ENCODE results near the gene TRPM3.
A peak's percentile ranks its signal among the peaks of the same experiment; 100 is the strongest.

TRPM3 gene

DNA sequence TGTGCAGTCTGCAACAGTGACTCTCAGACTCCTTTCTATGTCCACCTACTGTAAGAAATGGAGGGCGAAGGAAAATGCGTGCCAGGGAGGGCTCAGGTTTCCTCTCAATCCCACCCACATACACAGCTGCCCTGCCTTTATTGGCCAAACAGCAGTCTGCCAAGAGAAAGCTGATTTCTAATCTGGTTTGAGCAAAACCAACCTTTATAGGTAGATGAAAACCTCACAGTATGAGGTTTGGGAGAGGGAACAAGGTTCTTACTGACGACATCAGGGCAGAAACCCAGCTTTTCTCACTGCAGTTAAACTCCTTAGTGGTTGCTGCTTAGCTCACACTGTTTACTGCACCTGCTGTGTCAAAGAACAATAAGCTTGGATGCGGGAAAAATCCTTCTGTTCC is 554.7 kb downstream of the TRPM3 start:
- Histone ChIP-seq H3K9ac (ENCODE audit: low read length) (no peak overlapping the region), H3K4me3 (ENCODE audit: low read length) (no peak overlapping the region), H3K4me1 (ENCODE audit: control insufficient read depth, insufficient read depth, low read length) (peaks cover 9% of the 10 kb centered on the region), H3K36me3 (ENCODE audit: control insufficient read depth, insufficient read depth, low read length) (no peaks in the 10 kb centered on the region), H3K27ac (ENCODE audit: low read depth, low read length) (no peak overlapping the region), H3K27me3 (ENCODE audit: control insufficient read depth, insufficient read depth, low read length) (no peaks in the 10 kb centered on the region)

DNA sequence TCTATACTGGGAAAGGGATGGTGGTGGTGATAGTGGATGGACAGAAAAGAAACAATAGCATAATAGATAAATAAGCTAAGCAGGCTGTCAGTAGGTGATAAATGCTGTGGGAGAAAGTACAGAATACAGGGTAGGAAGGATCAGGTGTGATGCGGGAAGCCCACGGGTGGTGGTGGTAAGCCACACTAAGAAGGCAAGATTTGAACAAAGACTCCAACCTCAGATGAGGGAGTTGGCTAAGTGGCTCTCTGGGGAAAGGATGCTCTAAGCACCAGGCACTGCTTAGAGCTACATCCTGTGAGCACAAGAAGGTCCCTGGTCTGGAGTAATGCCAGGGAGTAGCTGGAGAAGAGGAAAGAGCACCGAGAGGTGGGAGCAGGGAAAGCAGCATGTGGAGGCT is 555.4 kb downstream of the TRPM3 start:
- no peaks in the 10 kb centered on the region for H3K36me3 ChIP-seq (ENCODE audit: control insufficient read depth, insufficient read depth, low read length)
- H3K27ac ChIP-seq (ENCODE audit: low read depth, low read length), result no peak overlapping the region
- no peaks in the 10 kb centered on the region for H3K27me3 ChIP-seq (ENCODE audit: control insufficient read depth, insufficient read depth, low read length)
- H3K4me1 ChIP-seq (ENCODE audit: control insufficient read depth, insufficient read depth, low read length), result peaks cover 9% of the 10 kb centered on the region
- no peak overlapping the region for H3K4me3 ChIP-seq (ENCODE audit: low read length)
- no peak overlapping the region for H3K9ac ChIP-seq (ENCODE audit: low read length)

DNA sequence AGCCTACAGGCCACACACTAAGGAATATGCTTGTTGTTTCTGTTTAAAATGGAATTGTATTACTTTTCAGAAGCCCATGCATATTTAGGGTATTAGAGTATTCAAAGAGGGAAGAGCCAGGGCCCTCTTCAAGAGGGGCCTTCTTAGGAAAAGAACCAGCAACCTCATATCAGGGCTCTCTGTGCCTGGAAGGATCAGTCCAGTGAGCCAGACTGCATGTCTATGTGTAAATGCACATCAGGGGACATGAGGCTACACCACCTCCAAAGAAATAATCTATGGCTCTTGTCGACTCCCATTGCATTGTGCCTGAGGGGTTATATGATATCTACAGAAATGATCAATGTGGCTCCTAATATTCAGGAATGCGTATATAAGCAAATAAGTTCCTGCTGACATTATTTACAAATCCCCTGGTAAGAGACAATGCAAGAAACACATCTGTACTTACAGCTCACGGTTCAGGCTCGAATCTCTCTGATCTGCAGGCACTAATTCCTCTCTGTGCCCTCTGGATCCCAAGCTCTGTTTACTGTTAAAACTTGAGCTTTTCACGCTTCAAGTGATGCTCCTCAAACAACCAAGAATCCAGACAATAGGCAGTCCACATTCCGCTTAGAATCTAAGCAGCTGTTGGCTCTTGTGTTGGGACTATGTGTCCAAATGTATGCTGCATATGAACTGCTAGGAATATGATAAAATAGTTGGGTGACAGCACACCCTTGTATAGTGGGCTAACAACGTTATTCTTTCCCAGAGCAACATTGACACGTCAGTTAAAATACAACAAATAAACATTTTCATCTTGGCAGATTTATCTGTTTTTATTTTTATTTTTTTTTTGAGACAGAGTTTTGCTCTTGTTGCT is 556.7 kb downstream of the TRPM3 start:
- H3K4me1 ChIP-seq (ENCODE audit: control insufficient read depth, insufficient read depth, low read length), result peaks cover 9% of the 10 kb centered on the region
- H3K27ac ChIP-seq (ENCODE audit: low read depth, low read length), result no peak overlapping the region

DNA sequence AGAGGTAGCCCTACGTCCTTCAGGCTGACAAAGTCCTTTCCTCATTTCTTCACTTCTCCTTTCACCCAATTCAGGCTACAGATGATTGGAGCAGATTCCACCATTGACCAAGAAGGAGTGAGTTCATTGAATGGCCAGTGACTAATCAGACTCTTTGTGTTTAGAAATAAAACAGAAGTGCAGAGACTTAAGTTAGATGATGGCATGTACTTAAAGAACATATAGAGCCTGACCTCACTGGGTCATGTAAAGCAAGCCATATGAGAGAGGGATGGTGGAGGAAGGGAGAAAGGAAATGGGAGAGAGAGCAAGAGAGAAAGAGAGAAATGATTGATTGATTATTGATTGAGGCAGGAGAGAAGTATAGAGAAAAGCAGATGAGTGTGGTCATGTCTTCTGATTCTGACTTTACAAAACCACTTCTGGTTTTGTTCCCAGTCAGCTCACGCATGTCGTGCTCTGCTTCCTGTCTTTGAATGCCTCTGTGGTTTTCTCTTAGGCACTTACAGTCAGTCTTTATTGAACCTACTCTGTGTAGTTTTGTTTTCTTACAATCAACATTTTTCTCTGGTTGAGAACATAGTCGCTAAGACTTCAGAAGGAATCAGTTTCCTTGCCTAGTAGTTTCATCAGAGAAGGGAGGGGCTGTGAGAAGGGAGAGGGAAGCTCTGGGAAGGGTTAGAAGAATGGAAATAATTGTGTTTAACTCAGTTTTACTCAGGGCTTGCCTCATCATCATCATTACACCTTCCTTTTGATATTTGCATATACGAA is 557.8 kb downstream of the TRPM3 start:
- Histone ChIP-seq H3K9ac (ENCODE audit: low read length) (no peak overlapping the region), H3K4me1 (ENCODE audit: control insufficient read depth, insufficient read depth, low read length) (peaks cover 2% of the 10 kb centered on the region), H3K27ac (ENCODE audit: low read depth, low read length) (no peak overlapping the region), H3K4me3 (ENCODE audit: low read length) (no peak overlapping the region), H3K36me3 (ENCODE audit: control insufficient read depth, insufficient read depth, low read length) (no peaks in the 10 kb centered on the region), H3K27me3 (ENCODE audit: control insufficient read depth, insufficient read depth, low read length) (no peaks in the 10 kb centered on the region)

More for the DNA sequence above, 556.7 kb downstream of the TRPM3 start:
- Histone ChIP-seq H3K27me3 (ENCODE audit: control insufficient read depth, insufficient read depth, low read length) (no peaks in the 10 kb centered on the region), H3K4me3 (ENCODE audit: low read length) (no peak overlapping the region), H3K9ac (ENCODE audit: low read length) (no peak overlapping the region), H3K36me3 (ENCODE audit: control insufficient read depth, insufficient read depth, low read length) (no peaks in the 10 kb centered on the region)

DNA sequence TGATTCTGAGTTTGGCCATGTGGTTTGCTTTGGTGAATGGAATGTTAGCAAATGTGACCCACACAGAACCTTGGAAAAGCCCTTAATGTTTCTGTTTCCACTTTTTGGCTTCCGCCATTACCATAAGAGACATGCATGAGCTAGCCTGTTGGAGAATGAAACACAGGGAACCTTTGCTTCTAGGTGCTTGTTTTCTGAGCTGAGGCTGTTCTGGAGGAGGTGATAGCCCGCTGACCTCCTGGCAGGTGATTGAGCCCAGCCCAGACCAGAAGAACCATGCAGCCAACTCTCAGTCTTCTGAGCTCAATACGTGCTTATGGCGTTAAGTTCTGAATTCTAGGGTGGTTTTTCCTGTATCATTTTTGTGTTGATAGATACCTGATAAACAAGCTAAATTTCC is 558.4 kb downstream of the TRPM3 start:
- no peaks in the 10 kb centered on the region for H3K4me1 ChIP-seq (ENCODE audit: control insufficient read depth, insufficient read depth, low read length)
- H3K36me3 ChIP-seq (ENCODE audit: control insufficient read depth, insufficient read depth, low read length), result no peaks in the 10 kb centered on the region
- no peaks in the 10 kb centered on the region for H3K27me3 ChIP-seq (ENCODE audit: control insufficient read depth, insufficient read depth, low read length)
- no peak overlapping the region for H3K9ac ChIP-seq (ENCODE audit: low read length)
- no peak overlapping the region for H3K27ac ChIP-seq (ENCODE audit: low read depth, low read length)
- H3K4me3 ChIP-seq (ENCODE audit: low read length), result no peak overlapping the region

DNA sequence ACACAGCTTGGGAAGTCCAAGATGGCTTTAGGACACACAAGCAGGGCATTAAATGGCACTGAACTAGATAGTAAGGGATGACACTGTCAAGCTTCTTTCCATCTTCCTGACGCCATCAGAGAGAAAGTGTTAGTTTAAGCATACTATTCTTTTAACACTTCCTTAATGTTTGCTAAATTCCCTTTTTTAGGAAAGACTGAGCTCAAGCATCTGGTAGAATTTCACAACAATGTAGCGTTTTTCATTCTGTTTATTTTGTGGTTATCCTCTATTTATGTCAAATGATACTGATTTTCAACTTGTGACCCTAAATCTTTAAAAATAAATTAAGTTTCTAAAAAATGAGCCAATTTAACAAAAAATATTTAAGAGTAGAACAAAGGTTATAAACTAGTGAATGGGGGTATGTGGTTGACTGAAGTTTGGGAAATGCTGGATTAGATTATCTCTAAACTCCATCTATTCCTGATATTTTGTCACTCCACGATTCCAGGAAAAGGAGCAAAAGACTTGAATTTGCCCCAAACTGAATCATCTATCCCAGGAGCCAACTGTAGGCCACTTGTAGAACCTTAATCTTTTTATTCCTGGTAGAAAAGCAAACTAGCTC is 559.5 kb downstream of the TRPM3 start:
- H3K36me3 ChIP-seq (ENCODE audit: control insufficient read depth, insufficient read depth, low read length), result no peaks in the 10 kb centered on the region
- H3K9ac ChIP-seq (ENCODE audit: low read length), result no peak overlapping the region
- no peaks in the 10 kb centered on the region for H3K27me3 ChIP-seq (ENCODE audit: control insufficient read depth, insufficient read depth, low read length)
- H3K4me1 ChIP-seq (ENCODE audit: control insufficient read depth, insufficient read depth, low read length), result no peaks in the 10 kb centered on the region
- H3K27ac ChIP-seq (ENCODE audit: low read depth, low read length), result peak overlapping the region; percentile 3
- H3K4me3 ChIP-seq (ENCODE audit: low read length), result no peak overlapping the region

DNA sequence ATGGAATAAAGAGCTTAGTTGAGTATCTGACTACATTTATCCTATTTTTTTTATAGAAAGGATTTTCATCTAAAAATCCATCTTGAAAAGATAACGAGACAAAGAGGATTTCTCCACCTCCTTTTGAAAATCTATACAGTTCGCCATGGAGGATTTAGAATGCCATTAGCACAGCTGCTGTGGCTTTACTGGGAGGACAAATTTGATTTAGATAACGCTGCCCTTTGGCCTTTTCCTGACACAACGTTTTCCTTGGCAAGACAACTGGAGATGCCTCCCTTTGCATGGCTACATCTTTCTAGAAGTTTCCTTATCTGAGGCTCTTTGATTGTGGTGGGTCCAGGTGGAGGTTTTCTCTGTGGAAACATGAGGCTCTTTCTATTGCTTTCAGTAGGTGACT is 560.3 kb downstream of the TRPM3 start:
- no peak overlapping the region for H3K9ac ChIP-seq (ENCODE audit: low read length)
- no peaks in the 10 kb centered on the region for H3K27me3 ChIP-seq (ENCODE audit: control insufficient read depth, insufficient read depth, low read length)
- H3K27ac ChIP-seq (ENCODE audit: low read depth, low read length), result no peak overlapping the region
- no peaks in the 10 kb centered on the region for H3K36me3 ChIP-seq (ENCODE audit: control insufficient read depth, insufficient read depth, low read length)
- no peaks in the 10 kb centered on the region for H3K4me1 ChIP-seq (ENCODE audit: control insufficient read depth, insufficient read depth, low read length)
- H3K4me3 ChIP-seq (ENCODE audit: low read length), result no peak overlapping the region

DNA sequence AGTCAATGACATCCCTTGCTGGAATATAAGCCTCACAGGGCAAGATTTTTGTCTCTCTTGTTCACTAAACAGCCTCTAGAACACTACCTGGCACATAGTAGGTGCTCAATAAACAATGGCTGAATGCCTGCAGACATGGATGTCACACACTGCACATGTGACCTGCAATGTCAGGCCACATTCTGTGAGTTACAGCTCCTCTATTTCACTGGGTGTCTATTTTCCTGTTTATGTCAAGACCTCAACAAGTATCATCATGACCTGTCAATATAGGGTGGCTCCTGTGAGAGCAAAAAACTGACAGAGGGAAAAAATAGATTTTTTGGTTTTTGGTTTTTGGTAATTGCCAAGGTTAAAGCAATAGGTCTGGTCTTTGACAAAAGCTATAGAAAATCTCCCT is 562.3 kb downstream of the TRPM3 start:
- H3K27ac ChIP-seq (ENCODE audit: low read depth, low read length), result no peak overlapping the region
- no peaks in the 10 kb centered on the region for H3K27me3 ChIP-seq (ENCODE audit: control insufficient read depth, insufficient read depth, low read length)
- no peaks in the 10 kb centered on the region for H3K4me1 ChIP-seq (ENCODE audit: control insufficient read depth, insufficient read depth, low read length)
- no peak overlapping the region for H3K4me3 ChIP-seq (ENCODE audit: low read length)
- no peaks in the 10 kb centered on the region for H3K36me3 ChIP-seq (ENCODE audit: control insufficient read depth, insufficient read depth, low read length)
- H3K9ac ChIP-seq (ENCODE audit: low read length), result no peak overlapping the region

DNA sequence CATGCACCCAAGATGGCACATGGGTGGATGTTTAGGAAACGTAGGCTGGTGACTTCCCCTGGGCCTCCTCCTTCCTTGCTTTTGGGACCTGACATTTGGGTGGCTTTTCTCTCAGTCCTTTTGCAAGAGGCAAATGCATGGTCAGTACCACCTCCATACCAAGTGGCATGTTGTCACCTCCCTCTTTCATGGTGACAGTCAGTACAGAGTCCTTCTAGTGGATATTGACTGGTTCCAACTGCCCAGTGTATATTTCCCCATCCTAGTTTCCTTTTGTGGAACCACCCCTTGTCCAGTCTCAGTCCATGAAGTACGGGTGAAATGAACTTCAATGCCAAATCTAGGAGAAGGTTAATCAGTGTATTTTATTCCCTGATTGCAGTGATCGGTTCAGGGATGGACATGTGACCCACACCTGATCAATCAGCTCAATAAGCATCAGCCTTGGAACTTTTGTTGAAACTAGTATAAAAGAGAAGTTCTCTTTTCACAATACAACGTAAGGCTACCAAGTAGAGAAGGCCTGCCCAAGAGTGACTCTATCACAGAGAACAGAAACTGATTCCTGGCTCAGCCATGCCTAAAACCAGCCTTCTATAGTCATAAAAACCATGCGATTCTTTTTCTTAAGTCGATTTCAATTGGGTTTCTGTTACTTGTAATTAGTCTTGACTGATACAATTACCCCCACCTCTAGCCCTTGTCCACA is 563.6 kb downstream of the TRPM3 start:
- no peaks in the 10 kb centered on the region for H3K36me3 ChIP-seq (ENCODE audit: control insufficient read depth, insufficient read depth, low read length)
- no peak overlapping the region for H3K9ac ChIP-seq (ENCODE audit: low read length)
- no peak overlapping the region for H3K27ac ChIP-seq (ENCODE audit: low read depth, low read length)
- H3K4me1 ChIP-seq (ENCODE audit: control insufficient read depth, insufficient read depth, low read length), result no peaks in the 10 kb centered on the region
- no peak overlapping the region for H3K4me3 ChIP-seq (ENCODE audit: low read length)
- no peaks in the 10 kb centered on the region for H3K27me3 ChIP-seq (ENCODE audit: control insufficient read depth, insufficient read depth, low read length)

DNA sequence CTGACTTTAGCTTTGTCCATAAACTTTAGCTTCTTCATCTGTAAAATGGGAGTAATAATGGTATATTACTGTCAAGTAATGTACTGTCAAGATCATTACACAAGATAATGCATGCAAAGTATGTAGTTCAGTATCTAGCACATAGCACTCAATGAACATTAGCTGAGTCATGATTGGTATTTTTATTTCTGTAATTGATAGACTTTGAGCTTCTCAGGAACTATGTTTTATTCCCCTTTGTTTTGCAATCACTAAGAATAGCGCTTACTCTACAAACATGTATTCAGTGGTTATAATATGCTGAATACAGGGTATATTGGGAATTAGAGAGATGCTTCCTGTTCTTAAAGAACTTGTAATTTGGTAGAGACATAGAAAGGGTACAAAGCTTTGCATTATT is 564.6 kb downstream of the TRPM3 start:
- H3K27me3 ChIP-seq (ENCODE audit: control insufficient read depth, insufficient read depth, low read length), result no peaks in the 10 kb centered on the region
- H3K4me1 ChIP-seq (ENCODE audit: control insufficient read depth, insufficient read depth, low read length), result no peaks in the 10 kb centered on the region
- no peak overlapping the region for H3K4me3 ChIP-seq (ENCODE audit: low read length)
- no peak overlapping the region for H3K27ac ChIP-seq (ENCODE audit: low read depth, low read length)
- H3K9ac ChIP-seq (ENCODE audit: low read length), result no peak overlapping the region
- no peaks in the 10 kb centered on the region for H3K36me3 ChIP-seq (ENCODE audit: control insufficient read depth, insufficient read depth, low read length)

DNA sequence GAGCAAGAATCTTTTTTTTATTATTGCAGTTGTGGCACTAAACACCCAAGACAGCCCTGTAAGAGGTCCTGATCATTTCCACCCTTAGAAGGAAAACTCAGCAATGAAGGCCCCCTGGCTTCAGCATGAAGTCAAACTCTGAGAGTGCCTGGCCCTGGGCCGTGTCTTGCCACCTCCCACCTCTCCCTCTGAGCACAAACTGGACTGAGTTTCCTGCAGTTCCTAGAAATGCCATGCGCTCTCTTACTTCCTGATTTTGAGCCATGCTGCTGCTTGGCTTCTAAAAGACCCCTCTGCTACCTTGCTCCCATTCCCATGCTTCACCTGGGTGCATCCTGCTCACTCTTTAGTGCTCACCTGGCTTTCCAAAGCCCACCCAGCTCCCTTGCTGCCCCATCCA is 566.5 kb downstream of the TRPM3 start:
- Histone ChIP-seq H3K4me3 (ENCODE audit: low read length) (no peak overlapping the region), H3K36me3 (ENCODE audit: control insufficient read depth, insufficient read depth, low read length) (no peaks in the 10 kb centered on the region), H3K4me1 (ENCODE audit: control insufficient read depth, insufficient read depth, low read length) (no peaks in the 10 kb centered on the region), H3K9ac (ENCODE audit: low read length) (no peak overlapping the region), H3K27me3 (ENCODE audit: control insufficient read depth, insufficient read depth, low read length) (no peaks in the 10 kb centered on the region), H3K27ac (ENCODE audit: low read depth, low read length) (no peak overlapping the region)

All from rectal smooth muscle tissue (tissue), 1 donor.